Suprapubic skin (tissue), 4 donors: Measurements from ENCODE around the gene KCNH5. TPM values are rescaled to one million over a fixed set of nuclear protein-coding genes. Genes with fewer than 3 reads are reported as not detected.

Source experiments
- DNase-seq, 2 donors: peaks; one replicate each; pipeline ENCODE4 v3.0.0-alpha.2; 2019; ENCODE audit warnings: low spot score in 2 of 2
- H3K27ac ChIP-seq: fragments of 200-600 bp; sonication (generic); one replicate; pipeline ENCODE4 v1.5.1; 2019
- H3K27me3 ChIP-seq: fragments of 200-600 bp; sonication (generic); one replicate; pipeline ENCODE4 v1.5.1; 2019
- H3K36me3 ChIP-seq: fragments of 200-600 bp; sonication (generic); one replicate; pipeline ENCODE4 v1.5.1; 2019
- H3K4me1 ChIP-seq: fragments of 200-600 bp; sonication (generic); one replicate; pipeline ENCODE4 v1.5.1; 2019
- H3K4me3 ChIP-seq: fragments of 200-600 bp; sonication (generic); one replicate; pipeline ENCODE4 v1.5.1; 2019; ENCODE audit warnings: mild to moderate bottlenecking
- H3K9me3 ChIP-seq: fragments of 200-600 bp; sonication (generic); one replicate; pipeline ENCODE4 v1.5.1; 2019
- EP300 ChIP-seq: sonication (generic); formaldehyde crosslinking; IDR thresholded peaks from one replicate; pipeline ENCODE4 v1.6.1; 2017; ENCODE audit warnings: antibody characterized with exemption
- POLR2A ChIP-seq, 2 donors: fragments of 450-650 bp; IDR thresholded peaks; one replicate each; pipeline ENCODE4 v1.6.1; 2017; ENCODE audit warnings: antibody characterized with exemption in 2 of 2, mild to moderate bottlenecking in 2 of 2, moderate library complexity in 2 of 2
- POLR2AphosphoS5 ChIP-seq, 3 donors: sonication (generic); formaldehyde crosslinking; IDR thresholded peaks; one replicate each; pipeline ENCODE4 v1.6.1; 2017; ENCODE audit warnings: antibody characterized with exemption in 3 of 3
- WGBS: methylation state at CpG from one replicate; pipeline ENCODE4 v1.1.5; 2018; 5-methylcytosine and 5-hydroxymethylcytosine counted together
- total RNA-seq, 4 donors: library from RNA; depleted of rRNA; stranded (reverse); fragments of >200 nt; gene quantifications; one replicate each; pipeline ENCODE4 v1.1.0, GENCODE V29; 2016
- TF ChIP-seq, protein P1 (sequence below), 2 donors: fragments of 200-600 bp in 1 of 2; fragments of 450-650 bp in 1 of 2; sonication (generic) in 1 of 2; IDR thresholded peaks; one replicate each; pipeline ENCODE4 v1.5.1; 2016 to 2019; ENCODE audit warnings: antibody characterized with exemption in 2 of 2, mild to moderate bottlenecking in 1 of 2, moderate library complexity in 1 of 2

KCNH5 gene
- total RNA-seq, 4 donors from 2014 or later, result 0.31 to 0.79 TPM; not detected in 2

DNA sequence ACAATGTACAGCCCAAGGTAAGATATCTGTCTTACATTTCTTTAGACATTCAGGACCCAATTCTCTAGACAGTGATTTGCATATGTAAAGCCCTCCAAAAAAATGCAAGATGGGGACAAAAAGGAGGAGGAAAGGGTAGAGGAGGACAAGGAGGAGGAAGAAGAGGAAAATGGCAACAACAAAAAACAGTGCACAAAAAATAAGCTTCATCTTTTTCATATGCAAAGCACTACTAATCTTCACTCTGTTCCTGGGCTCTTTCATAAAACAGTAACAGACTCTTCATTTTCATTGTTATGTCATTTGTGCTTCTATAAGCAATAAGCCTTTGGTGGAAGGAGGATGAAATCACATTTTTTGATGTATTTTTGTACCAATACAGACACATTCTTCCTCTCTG, 61.4 kb downstream of the KCNH5 start:
- H3K36me3 ChIP-seq, result no peaks in the 10 kb centered on the region
- H3K27ac ChIP-seq, result no peak overlapping the region
- TF ChIP-seq POLR2AphosphoS5 (IDR thresholded peaks at IDR 0.05), result no peak
- no peak for TF ChIP-seq EP300
- TF ChIP-seq POLR2A (IDR thresholded peaks at IDR 0.05), result no peak
- TF ChIP-seq, protein P1, sequence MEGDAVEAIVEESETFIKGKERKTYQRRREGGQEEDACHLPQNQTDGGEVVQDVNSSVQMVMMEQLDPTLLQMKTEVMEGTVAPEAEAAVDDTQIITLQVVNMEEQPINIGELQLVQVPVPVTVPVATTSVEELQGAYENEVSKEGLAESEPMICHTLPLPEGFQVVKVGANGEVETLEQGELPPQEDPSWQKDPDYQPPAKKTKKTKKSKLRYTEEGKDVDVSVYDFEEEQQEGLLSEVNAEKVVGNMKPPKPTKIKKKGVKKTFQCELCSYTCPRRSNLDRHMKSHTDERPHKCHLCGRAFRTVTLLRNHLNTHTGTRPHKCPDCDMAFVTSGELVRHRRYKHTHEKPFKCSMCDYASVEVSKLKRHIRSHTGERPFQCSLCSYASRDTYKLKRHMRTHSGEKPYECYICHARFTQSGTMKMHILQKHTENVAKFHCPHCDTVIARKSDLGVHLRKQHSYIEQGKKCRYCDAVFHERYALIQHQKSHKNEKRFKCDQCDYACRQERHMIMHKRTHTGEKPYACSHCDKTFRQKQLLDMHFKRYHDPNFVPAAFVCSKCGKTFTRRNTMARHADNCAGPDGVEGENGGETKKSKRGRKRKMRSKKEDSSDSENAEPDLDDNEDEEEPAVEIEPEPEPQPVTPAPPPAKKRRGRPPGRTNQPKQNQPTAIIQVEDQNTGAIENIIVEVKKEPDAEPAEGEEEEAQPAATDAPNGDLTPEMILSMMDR (IDR thresholded peaks at IDR 0.05), result no peak
- no peaks in the 10 kb centered on the region for H3K27me3 ChIP-seq
- no peak overlapping the region for H3K4me3 ChIP-seq
- H3K9me3 ChIP-seq, result no peaks in the 10 kb centered on the region
- no peaks in the 10 kb centered on the region for H3K4me1 ChIP-seq
- DNase-seq, result no peak

GRCh38 chr14:62980693-62981092, 64.6 kb downstream of the KCNH5 start:
- 91% methylated on average over 7 of the region's 7 CpGs for WGBS
- Histone ChIP-seq H3K4me3 (no peak overlapping the region), H3K36me3 (no peaks in the 10 kb centered on the region), H3K27ac (no peak overlapping the region), H3K27me3 (no peaks in the 10 kb centered on the region), H3K9me3 (no peaks in the 10 kb centered on the region), H3K4me1 (no peaks in the 10 kb centered on the region)
- no peak for DNase-seq
- TF ChIP-seq, protein P1 (IDR thresholded peaks at IDR 0.05), result no peak
- TF ChIP-seq POLR2AphosphoS5 (IDR thresholded peaks at IDR 0.05), result no peak
- no peak for TF ChIP-seq POLR2A (IDR thresholded peaks at IDR 0.05)
- no peak for TF ChIP-seq EP300

GRCh38 chr14:62957562-62957961, 87.7 kb downstream of the KCNH5 start:
- 94% methylated on average over 1 of the region's 1 CpG for WGBS
- H3K27ac ChIP-seq, result no peak overlapping the region
- no peaks in the 10 kb centered on the region for H3K4me1 ChIP-seq
- H3K36me3 ChIP-seq, result no peaks in the 10 kb centered on the region
- no peak for DNase-seq
- no peaks in the 10 kb centered on the region for H3K9me3 ChIP-seq
- no peak overlapping the region for H3K4me3 ChIP-seq
- H3K27me3 ChIP-seq, result no peaks in the 10 kb centered on the region
- TF ChIP-seq POLR2AphosphoS5 (IDR thresholded peaks at IDR 0.05) (no peak), POLR2A (IDR thresholded peaks at IDR 0.05) (no peak), EP300 (no peak)
- TF ChIP-seq, protein P1 (IDR thresholded peaks at IDR 0.05), result no peak

GRCh38 chr14:62956413-62956812, 88.8 kb downstream of the KCNH5 start:
- Histone ChIP-seq H3K9me3 (no peaks in the 10 kb centered on the region), H3K4me1 (no peaks in the 10 kb centered on the region), H3K36me3 (no peaks in the 10 kb centered on the region), H3K4me3 (no peak overlapping the region), H3K27me3 (no peaks in the 10 kb centered on the region), H3K27ac (no peak overlapping the region)
- no peak for DNase-seq
- TF ChIP-seq POLR2A (IDR thresholded peaks at IDR 0.05) (no peak), POLR2AphosphoS5 (IDR thresholded peaks at IDR 0.05) (no peak), EP300 (no peak)
- TF ChIP-seq, protein P1 (IDR thresholded peaks at IDR 0.05), result no peak
- WGBS, result 75% methylated on average over 2 of the region's 2 CpGs

DNA sequence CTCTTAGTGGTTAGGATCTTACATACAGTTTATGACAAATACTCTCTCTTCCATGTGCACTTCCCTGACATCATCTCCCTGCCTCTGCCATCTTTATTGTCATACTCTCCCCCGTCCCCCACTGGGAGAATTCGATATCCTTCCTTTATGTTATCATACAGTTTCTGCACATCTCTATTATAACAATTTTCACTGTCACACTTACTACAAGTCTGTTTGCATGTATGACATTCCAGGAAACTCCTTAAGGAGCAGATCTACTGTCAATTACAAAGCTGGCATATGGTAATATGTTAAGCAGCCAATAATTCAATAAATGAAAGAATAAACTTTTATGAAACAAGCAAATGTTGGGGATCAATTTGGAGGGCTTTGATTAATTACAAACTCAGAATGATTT, 91.1 kb downstream of the KCNH5 start:
- 76% methylated on average over 2 of the region's 2 CpGs for WGBS
- H3K9me3 ChIP-seq, result no peaks in the 10 kb centered on the region
- no peak for DNase-seq
- TF ChIP-seq POLR2AphosphoS5 (IDR thresholded peaks at IDR 0.05) (no peak), POLR2A (IDR thresholded peaks at IDR 0.05) (no peak), EP300 (no peak)
- TF ChIP-seq, protein P1 (IDR thresholded peaks at IDR 0.05), result no peak
- H3K4me1 ChIP-seq, result no peaks in the 10 kb centered on the region
- no peaks in the 10 kb centered on the region for H3K36me3 ChIP-seq
- no peak overlapping the region for H3K4me3 ChIP-seq
- H3K27me3 ChIP-seq, result no peaks in the 10 kb centered on the region
- no peak overlapping the region for H3K27ac ChIP-seq
